OCI-LY7 (cell line): ENCODE measurements around the gene PHYKPL. TPM values are rescaled to one million over a fixed set of nuclear protein-coding genes. Genes with fewer than 3 reads are reported as not detected.

Experiments
- BruUV-seq: library from RNA; stranded (reverse); fragments of 400-500 nt; replicated peaks from 2 replicates; lab custom pipeline; 2021; lab: Mats Ljungman, UMichigan
- CTCF ChIA-PET: fragments of 300-600 bp; sonication (Branson Sonifier 250); formaldehyde crosslinking; loops from one replicate; lab custom pipeline; 2022; ENCODE audit warnings: antibody characterized with exemption; ENCODE audit not compliant: unreplicated experiment; lab: Charles Lee
- POLR2A ChIA-PET: fragments of 300-600 bp; sonication (Branson Sonifier 250); formaldehyde crosslinking; loops from one replicate; lab custom pipeline; 2022; ENCODE audit warnings: antibody characterized with exemption; lab: Charles Lee
- DNase-seq: peaks from one replicate; pipeline ENCODE4 v3.0.0-alpha.2; 2015; ENCODE audit warnings: low spot score
- H2AFZ ChIP-seq: fragments of 200-600 bp; sonication (generic), shearing (Covaris generic); 2 replicates; pipeline ENCODE4 v1.6.1; 2014; ENCODE audit warnings: mild to moderate bottlenecking, antibody characterized with exemption, low read length, moderate library complexity
- H3K27ac ChIP-seq: fragments of 200-600 bp; sonication (generic); 2 replicates; pipeline ENCODE4 v1.5.1; 2014; ENCODE audit warnings: mixed run types, low read depth, mild to moderate bottlenecking, moderate library complexity, low read length, inconsistent platforms; ENCODE audit not compliant: poor library complexity, severe bottlenecking
- H3K36me3 ChIP-seq: fragments of 200-600 bp; sonication (generic); 2 replicates; pipeline ENCODE4 v1.6.1; 2014; ENCODE audit warnings: mild to moderate bottlenecking, antibody characterized with exemption, low read length, moderate library complexity, mixed read lengths; ENCODE audit not compliant: insufficient read depth
- H3K4me1 ChIP-seq: fragments of 200-600 bp; sonication (generic); 2 replicates; pipeline ENCODE4 v1.5.1; 2014; ENCODE audit warnings: mild to moderate bottlenecking, low read length; ENCODE audit not compliant: insufficient read depth, poor library complexity, severe bottlenecking
- H3K4me2 ChIP-seq: fragments of 200-600 bp; sonication (generic); 2 replicates; pipeline ENCODE4 v1.6.1; 2014; ENCODE audit warnings: mild to moderate bottlenecking, low read length
- H3K4me3 ChIP-seq: fragments of 200-600 bp; sonication (generic); 2 replicates; pipeline ENCODE4 v1.5.1; 2014; ENCODE audit warnings: mild to moderate bottlenecking, low read depth, low read length; ENCODE audit not compliant: poor library complexity, severe bottlenecking
- H3K79me2 ChIP-seq: fragments of 200-600 bp; sonication (generic); 2 replicates; pipeline ENCODE4 v1.6.1; 2016; ENCODE audit warnings: low read depth, mild to moderate bottlenecking, low read length, moderate library complexity, mixed read lengths; ENCODE audit not compliant: insufficient read depth
- H3K9me2 ChIP-seq: fragments of 200-600 bp; sonication (generic); 2 replicates; pipeline ENCODE4 v1.6.1; 2016; ENCODE audit warnings: mild to moderate bottlenecking, low read length, mixed read lengths; ENCODE audit not compliant: insufficient read depth
- H3K9me3 ChIP-seq: fragments of 200-600 bp; sonication (generic); 2 replicates; pipeline ENCODE4 v1.6.1; 2014; ENCODE audit warnings: mild to moderate bottlenecking, mixed run types, low read length, mixed read lengths
- H4K20me1 ChIP-seq: fragments of 200-600 bp; sonication (generic); 2 replicates; pipeline ENCODE4 v1.6.1; 2014; ENCODE audit warnings: mild to moderate bottlenecking, antibody characterized with exemption, low read length, moderate library complexity, mixed read lengths; ENCODE audit not compliant: insufficient read depth
- EZH2phosphoT487 ChIP-seq: fragments of 200-600 bp; sonication (generic); IDR thresholded peaks from 2 replicates; pipeline ENCODE4 v1.6.1; 2018; ENCODE audit warnings: low read depth, borderline replicate concordance, mild to moderate bottlenecking, mixed run types, antibody characterized with exemption, low read length, moderate library complexity, mixed read lengths
- intact Hi-C: fragments of 100-400 bp; cut with micrococcal nuclease; formaldehyde crosslinking; loops from one replicate; pipeline ENCODE4 v1.10.0; 2022; ENCODE audit not compliant: unreplicated experiment
- total RNA-seq, 2 experiments: library from RNA; depleted of rRNA in 1 of 2; stranded (reverse); fragments of >200 nt in 1 of 2; shearing (Covaris generic) in 1 of 2; gene quantifications; 2 replicates each; pipeline ENCODE4 v1.2.3, GENCODE V29; 2014 to 2022
- TF ChIP-seq, protein P1 (sequence below): fragments of 200-600 bp; sonication (generic); conservative IDR thresholded peaks from 2 replicates; pipeline ENCODE4 v1.5.1; 2014; ENCODE audit warnings: mild to moderate bottlenecking, antibody characterized with exemption, low read length, moderate library complexity, mixed read lengths

The PHYKPL gene
- total RNA-seq, 2 experiments from 2014 or later, result 86.3 to 146 TPM

GRCh38 chr5:178245389-178245788 is 12.8 kb upstream of the PHYKPL start:
- Histone ChIP-seq H3K4me2 (no peak overlapping the region), H4K20me1 (no peaks in the 10 kb centered on the region), H3K4me1 (peaks cover 17% of the 10 kb centered on the region), H3K9me3 (no peaks in the 10 kb centered on the region), H2AFZ (no peak overlapping the region), H3K4me3 (no peak overlapping the region), H3K27ac (no peak overlapping the region), H3K36me3 (no peaks in the 10 kb centered on the region), H3K9me2 (no peaks in the 10 kb centered on the region), H3K79me2 (no peaks in the 10 kb centered on the region)
- no TSS peak for BruUV-seq
- CTCF ChIA-PET, result no interaction called here
- TF ChIP-seq, protein P1, sequence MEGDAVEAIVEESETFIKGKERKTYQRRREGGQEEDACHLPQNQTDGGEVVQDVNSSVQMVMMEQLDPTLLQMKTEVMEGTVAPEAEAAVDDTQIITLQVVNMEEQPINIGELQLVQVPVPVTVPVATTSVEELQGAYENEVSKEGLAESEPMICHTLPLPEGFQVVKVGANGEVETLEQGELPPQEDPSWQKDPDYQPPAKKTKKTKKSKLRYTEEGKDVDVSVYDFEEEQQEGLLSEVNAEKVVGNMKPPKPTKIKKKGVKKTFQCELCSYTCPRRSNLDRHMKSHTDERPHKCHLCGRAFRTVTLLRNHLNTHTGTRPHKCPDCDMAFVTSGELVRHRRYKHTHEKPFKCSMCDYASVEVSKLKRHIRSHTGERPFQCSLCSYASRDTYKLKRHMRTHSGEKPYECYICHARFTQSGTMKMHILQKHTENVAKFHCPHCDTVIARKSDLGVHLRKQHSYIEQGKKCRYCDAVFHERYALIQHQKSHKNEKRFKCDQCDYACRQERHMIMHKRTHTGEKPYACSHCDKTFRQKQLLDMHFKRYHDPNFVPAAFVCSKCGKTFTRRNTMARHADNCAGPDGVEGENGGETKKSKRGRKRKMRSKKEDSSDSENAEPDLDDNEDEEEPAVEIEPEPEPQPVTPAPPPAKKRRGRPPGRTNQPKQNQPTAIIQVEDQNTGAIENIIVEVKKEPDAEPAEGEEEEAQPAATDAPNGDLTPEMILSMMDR, result no peak
- TF ChIP-seq EZH2phosphoT487, result no peak
- intact Hi-C loops, result no loop called here
- POLR2A ChIA-PET, result no interaction called here
- DNase-seq, result no peak

GRCh38 chr5:178244576-178244975 is 12.0 kb upstream of the PHYKPL start:
- no peak overlapping the region for H3K27ac ChIP-seq
- peaks cover 17% of the 10 kb centered on the region for H3K4me1 ChIP-seq
- no peaks in the 10 kb centered on the region for H3K9me2 ChIP-seq
- H3K79me2 ChIP-seq, result no peaks in the 10 kb centered on the region
- BruUV-seq, result no TSS peak
- no peaks in the 10 kb centered on the region for H4K20me1 ChIP-seq
- H3K4me2 ChIP-seq, result no peak overlapping the region
- no peak for DNase-seq
- no peak overlapping the region for H2AFZ ChIP-seq
- H3K9me3 ChIP-seq, result no peaks in the 10 kb centered on the region
- no peaks in the 10 kb centered on the region for H3K36me3 ChIP-seq
- intact Hi-C loops, result no loop called here
- ChIA-PET POLR2A (no interaction called here), CTCF (no interaction called here)
- no peak overlapping the region for H3K4me3 ChIP-seq
- TF ChIP-seq EZH2phosphoT487, result no peak
- TF ChIP-seq, protein P1, result no peak

- H4K20me1 ChIP-seq, result no peaks in the 10 kb centered on the region
- no peaks in the 10 kb centered on the region for H3K9me3 ChIP-seq
- H3K4me1 ChIP-seq, result peaks cover 34% of the 10 kb centered on the region
- H3K27ac ChIP-seq, result no peak overlapping the region
- BruUV-seq, result no TSS peak
- H3K4me3 ChIP-seq, result no peak overlapping the region
- TF ChIP-seq EZH2phosphoT487, result no peak
- TF ChIP-seq, protein P1, result no peak
- no peaks in the 10 kb centered on the region for H3K9me2 ChIP-seq
- ChIA-PET POLR2A (no interaction called here), CTCF (no interaction called here)
- H2AFZ ChIP-seq, result no peak overlapping the region
- DNase-seq, result no peak
- H3K36me3 ChIP-seq, result no peaks in the 10 kb centered on the region
- intact Hi-C loops, result no loop called here
- no peak overlapping the region for H3K4me2 ChIP-seq
- H3K79me2 ChIP-seq, result no peaks in the 10 kb centered on the region
Measured at GRCh38 chr5:178242416-178242815, 9.8 kb upstream of the PHYKPL start.
